ENCODE results near the gene DDX39A.
"Not testable (repeated sequence)": the region's sequence is repeated elsewhere in the genome, so short reads cannot be mapped to it uniquely, and the experiment has no call there.

DDX39A gene

DNA sequence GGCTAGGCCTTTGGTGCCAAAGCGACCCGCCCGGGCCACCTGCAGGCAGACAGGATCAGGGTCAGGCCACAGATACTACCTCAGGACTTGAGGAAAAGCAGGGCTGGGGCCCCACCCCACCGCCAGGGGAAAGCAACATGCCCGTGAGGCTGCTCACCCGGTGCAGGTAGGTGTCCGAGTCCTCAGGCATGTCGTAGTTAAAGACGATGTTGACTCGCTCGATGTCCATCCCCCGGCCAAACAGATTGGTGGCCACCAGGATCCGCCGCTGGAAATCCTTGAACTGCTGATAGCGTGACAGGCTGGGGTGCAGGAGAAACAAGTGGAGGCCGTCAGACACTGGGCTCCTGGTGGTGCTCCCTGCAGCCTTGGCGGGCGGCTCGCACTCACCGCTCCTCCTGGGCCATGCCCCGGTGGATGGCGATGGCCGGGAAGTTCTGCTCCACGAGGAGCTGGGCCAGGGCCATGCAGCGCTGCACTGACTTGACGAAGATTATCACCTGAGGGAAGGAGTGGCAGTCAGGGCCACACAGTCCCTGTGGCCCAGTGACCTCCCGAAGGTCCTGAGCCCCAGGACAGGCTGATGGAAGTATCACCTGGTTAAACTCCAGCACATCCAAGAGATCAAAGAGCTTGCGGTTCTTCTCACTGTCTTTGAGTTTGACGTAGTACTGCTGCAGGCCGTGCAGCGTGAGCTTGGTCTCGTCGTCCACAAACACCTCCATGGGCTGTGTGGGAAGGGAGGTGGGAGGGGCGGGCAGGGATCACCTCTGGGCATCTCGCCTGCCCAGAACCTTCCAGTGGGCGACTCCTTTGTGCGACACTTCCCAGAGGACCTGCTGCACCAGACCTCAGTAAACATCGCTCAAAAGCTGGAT, 9.8 kb downstream of the DDX39A start:
- no peak for DNase-seq (ENCODE audit: extremely low read depth in 1 of 2, low read depth in 1 of 2)

DNA sequence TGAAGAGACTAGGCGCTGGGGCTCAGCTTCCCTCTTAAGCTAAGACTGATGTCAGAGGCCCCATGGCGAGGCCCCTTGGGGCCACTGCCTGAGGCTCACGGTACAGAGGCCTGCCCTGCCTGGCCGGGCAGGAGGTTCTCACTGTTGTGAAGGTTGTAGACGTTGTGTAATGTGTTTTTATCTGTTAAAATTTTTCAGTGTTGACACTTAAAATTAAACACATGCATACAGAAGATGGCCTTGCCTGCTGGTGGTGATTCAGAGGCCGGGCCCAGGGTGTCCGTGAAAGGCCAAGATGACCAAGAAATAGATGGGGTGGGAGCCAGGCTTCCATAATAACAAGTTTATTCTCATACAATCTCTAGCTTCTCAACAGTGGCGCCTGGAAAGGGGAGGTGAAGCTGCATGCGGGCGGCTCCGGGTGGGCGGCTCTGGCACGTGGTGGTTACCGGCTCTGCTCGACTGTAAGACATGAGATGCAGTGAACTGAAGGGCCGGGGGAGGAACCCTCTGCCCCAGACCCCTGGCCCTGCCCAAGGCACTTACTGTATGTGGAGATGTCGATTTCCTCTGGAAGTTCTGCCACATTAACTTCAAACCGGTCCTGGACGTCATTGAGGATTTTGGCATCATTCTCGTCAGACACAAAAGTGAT, 10.5 kb downstream of the DDX39A start:
- DNase-seq (ENCODE audit: extremely low read depth in 1 of 2, low read depth in 1 of 2), result no peak

DNA sequence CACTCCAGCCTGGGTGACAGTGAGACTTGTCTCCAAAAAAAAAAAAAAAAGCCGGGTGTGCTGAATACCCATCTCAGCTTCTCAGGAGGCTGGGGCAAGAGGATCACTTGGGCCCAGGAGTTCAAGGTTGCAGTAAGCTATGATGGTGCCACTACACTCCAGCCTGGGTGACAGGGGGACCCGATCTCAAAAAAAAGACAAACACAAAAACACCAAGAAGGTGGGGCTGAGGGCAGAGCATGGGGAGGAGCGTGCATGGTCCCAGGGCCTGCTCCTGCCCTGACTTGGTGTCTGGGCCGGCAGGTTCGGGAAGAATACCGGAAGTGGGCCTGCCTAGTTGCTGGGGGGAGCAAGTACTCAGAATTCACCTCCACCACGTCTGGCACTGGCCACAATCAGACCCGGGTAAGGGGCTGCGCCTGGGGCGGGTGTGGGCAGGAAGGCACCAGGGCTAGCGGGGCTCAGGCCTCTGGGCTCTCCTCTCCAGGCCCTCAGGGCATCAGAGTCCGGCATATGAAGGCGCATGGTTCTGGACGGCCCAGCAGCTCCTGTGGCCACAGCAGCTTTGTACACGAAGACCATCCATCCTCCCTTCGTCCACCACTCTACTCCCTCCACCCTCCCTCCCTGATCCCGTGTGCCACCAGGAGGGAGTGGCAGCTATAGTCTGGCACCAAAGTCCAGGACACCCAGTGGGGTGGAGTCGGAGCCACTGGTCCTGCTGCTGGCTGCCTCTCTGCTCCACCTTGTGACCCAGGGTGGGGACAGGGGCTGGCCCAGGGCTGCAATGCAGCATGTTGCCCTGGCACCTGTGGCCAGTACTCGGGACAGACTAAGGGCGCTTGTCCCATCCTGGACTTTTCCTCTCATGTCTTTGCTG, 11.3 kb downstream of the DDX39A start:
- DNase-seq (ENCODE audit: extremely low read depth in 1 of 2, low read depth in 1 of 2), result no peak

DNA sequence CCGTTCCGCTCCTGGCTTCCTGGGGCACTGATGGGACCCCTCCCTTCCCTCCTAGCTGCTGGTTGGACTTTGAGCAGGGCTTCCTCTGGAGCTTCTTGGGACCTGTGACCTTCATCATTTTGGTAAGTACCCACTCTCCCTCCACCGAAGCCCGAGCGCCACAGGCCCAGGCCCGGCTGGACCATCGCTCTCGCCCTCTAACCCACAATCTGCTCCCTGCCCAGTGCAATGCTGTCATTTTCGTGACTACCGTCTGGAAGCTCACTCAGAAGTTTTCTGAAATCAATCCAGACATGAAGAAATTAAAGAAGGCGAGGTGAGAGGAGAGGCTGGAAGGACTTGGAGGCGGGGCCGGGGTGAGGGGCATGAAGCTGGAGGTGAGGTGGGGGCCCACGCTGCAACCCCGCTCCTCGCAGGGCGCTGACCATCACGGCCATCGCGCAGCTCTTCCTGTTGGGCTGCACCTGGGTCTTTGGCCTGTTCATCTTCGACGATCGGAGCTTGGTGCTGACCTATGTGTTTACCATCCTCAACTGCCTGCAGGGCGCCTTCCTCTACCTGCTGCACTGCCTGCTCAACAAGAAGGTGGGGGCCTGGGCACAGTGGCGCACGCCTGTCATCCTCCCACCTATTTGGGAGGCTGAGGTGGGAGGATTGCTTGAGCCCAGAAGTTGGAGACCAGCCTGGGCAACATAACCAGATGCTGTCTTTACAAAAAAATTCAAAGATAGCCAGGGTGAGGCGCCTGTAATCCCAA, 12.3 kb downstream of the DDX39A start:
- DNase-seq (ENCODE audit: extremely low read depth in 1 of 2, low read depth in 1 of 2), result no peak

DNA sequence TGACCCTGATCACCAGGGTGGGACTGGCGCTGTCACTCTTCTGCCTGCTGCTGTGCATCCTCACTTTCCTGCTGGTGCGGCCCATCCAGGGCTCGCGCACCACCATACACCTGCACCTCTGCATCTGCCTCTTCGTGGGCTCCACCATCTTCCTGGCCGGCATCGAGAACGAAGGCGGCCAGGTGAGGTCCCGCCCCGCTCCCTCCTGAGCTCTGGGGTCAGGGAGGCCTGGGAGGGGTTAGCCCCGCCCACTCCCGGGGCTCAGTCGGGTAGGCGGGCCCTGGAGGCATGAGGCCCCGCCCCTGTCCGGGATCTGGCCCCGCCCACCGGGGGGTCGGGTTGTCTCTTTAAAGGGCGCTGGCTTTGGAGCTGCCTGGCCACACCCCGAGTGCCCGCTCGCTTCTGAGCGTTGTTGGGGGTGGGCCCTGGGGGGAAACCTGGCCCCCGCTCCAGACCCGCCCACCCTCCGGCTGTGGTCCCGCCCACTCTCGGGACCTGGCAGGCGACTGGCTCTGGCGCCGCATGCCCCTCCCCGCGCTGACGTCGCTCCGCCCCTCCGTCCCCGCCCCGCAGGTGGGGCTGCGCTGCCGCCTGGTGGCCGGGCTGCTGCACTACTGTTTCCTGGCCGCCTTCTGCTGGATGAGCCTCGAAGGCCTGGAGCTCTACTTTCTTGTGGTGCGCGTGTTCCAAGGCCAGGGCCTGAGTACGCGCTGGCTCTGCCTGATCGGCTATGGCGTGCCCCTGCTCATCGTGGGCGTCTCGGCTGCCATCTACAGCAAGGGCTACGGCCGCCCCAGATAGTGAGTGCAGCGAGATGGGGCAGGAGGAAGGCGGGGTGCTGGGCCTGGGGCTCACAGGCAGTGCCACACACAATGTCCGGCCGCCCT, 13.1 kb downstream of the DDX39A start:
- peak; percentile 85 to 90 for DNase-seq (ENCODE audit: extremely low read depth in 1 of 2, low read depth in 1 of 2)

DNA sequence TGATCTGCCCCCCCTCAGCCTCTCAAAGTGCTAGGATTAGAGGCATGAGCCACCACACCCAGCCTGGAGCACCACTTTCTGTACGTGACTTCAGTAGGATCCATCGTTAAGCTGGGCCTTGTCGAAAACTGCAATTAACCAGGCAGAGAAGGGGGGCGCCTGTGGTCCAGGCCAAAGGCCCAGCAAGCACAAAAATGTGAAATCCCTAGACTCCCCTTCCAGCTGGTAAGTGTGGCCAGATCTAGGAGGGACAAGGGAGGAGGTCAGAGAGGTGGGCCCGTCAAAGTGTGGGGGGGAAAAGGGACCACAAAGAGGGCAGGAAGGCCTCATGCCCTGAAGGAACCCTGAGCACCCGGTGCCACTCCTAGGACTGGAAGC, 13.8 kb downstream of the DDX39A start:
- DNase-seq (ENCODE audit: extremely low read depth in 1 of 2, low read depth in 1 of 2), result no peak

DNA sequence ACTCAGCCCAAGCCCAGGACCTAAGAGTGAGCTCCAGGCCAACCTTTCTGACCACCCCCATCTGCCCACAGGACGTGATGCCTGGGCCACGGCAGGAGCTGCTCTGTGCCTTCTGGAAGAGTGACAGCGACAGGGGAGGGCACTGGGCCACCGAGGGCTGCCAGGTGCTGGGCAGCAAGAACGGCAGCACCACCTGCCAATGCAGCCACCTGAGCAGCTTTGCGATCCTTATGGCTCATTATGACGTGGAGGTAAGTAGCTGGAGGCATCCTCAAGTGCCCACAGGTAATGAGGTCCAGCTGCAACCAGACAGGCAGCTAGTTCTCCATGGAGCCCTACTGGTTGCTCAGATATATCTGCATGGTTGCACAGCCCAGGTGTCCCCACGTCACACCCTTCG, 14.8 kb downstream of the DDX39A start:
- no peak for DNase-seq (ENCODE audit: extremely low read depth in 1 of 2, low read depth in 1 of 2)

DNA sequence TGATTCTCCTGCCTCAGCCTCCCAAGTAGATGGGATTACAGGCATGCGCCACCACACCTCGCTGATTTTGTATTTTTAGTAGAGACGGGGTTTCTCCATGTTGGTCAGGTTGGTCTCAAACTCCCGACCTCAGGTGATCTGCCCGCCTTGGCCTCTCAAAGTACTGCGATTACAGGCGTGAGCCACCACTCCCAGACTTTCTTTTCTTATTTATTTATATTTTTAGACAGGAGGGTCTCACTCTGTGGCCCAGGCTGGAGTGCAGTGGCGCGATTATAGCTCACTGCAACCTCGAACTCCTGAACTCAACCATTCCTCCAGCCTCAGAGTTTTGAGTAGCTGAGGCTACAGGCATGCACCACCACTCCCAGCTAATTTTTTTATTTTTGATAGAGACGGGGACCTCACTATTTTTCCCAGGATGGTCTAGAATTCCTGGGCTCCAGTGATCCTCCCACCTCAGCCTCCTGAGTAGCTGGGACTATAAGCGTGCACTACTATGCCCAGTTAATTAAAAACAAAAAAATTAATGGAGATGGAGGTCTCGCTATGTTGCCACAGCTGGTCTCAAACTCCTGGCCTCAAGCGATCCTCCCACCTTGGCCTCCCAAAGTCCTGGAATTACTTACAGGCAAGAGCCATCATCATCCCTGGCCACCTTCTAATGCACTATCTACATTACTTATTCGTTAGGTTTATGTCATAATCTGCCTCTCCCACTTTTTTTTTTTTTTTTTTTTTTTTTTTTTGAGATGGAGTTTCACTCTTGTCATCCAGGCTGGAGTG, 15.8 kb downstream of the DDX39A start:
- DNase-seq (ENCODE audit: extremely low read depth in 1 of 2, low read depth in 1 of 2), result not testable (repeated sequence)

DNA sequence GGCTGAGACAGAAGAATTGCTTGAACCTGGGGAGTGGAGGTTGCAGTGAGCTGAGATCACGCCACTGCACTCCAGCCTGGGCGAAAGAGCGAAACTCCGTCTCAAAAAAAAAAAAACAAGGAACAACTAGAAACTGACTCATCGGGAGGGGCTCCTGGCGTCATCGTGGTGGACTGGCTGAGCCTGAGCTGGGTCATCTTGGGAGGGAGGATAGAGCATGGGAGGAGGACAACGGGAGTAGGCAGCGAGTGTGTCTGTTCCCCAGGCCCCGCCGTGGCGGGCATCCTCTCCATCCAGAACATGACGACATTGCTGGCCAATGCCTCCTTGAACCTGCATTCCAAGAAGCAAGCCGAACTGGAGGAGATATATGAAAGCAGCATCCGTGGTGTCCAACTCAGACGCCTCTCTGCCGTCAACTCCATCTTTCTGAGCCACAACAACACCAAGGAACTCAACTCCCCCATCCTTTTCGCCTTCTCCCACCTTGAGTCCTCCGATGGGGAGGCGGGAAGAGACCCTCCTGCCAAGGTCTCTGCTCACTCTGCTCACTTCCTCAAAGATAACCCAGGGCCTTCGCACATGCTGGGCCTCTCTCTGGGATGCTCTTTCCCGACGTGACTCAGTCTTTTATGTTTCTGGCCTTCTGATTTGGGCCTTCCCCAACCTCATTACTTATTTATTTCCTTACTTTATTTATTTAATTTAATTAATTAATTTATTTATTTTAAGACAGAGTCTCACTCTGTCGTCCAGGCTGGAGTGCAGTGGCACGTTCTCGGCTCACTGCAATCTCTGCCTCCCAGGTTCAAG, 16.6 kb downstream of the DDX39A start:
- DNase-seq (ENCODE audit: extremely low read depth in 1 of 2, low read depth in 1 of 2), result no peak

DNA sequence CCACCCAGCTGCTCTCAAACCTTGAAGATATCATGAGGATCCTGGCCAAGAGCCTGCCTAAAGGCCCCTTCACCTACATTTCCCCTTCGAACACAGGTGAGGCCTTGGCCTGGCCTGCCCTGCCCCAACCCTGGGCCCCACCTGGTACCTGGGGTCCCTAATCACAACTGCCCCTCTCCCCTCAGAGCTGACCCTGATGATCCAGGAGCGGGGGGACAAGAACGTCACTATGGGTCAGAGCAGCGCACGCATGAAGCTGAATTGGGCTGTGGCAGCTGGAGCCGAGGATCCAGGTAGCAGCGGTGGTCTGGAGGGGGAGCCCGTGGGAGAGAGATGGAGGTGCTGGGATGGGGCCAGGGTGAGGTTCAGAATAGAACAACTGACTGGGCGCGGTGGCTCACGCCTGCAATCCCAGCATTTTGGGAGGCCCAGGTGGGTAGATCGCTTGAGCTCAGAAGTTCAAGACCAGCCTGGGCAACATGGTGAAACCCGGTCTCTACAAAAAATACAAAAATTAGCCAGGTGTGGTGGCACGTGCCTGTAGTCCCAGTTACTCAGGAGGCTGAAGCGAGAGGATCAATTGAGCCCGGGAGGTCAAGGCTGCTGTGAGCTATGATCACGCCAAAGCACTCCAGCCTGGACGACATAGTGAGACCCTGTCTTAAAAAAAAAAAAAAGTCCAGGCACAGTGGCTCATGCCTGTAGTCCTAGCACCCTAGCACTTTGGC, 17.5 kb downstream of the DDX39A start:
- no peak for DNase-seq (ENCODE audit: extremely low read depth in 1 of 2, low read depth in 1 of 2)

DNA sequence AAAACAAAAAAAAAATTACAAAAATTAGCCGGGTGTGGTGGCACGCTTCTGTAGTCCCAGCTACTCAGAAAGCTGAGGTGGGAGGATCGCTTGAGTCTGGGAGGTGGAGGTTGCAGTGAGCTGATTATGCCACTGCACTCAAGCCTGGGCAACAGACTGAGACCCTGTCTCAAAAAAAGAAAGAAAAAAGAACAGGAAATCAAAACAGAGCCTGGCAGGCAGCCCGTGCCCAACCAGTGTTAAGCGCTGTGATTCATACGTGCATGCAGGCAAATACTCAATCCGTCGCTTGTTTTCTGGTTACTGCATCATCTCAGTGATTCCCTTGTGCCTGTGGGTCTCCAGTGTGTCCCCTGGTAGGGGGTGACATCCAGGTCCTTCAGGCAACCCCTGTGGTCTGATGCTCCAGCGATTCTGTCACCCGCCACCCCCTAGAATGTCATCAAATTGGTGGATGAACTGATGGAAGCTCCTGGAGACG, 18.1 kb downstream of the DDX39A start:
- no peak for DNase-seq (ENCODE audit: extremely low read depth in 1 of 2, low read depth in 1 of 2)

DNA sequence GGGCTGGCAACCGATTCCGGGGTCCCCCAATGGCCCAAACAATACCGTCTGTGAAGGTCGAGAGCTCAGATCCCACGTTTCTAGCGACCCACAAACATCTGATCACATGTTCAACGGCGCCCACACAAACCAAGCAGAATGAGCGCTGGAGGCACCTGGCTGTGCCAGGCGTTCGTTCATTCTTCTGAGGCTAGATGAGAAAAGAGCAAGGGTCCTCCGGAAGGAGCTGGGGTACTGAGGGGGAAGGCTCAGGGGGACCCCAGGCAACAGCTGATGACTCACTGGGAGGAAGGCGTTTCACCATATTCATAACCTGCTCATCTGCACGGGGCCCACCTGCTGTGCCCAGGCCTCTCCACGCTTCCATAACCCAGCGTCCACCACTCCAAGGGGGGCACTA, 22.0 kb downstream of the DDX39A start:
- DNase-seq (ENCODE audit: extremely low read depth in 1 of 2, low read depth in 1 of 2), result not testable (repeated sequence)

DNA sequence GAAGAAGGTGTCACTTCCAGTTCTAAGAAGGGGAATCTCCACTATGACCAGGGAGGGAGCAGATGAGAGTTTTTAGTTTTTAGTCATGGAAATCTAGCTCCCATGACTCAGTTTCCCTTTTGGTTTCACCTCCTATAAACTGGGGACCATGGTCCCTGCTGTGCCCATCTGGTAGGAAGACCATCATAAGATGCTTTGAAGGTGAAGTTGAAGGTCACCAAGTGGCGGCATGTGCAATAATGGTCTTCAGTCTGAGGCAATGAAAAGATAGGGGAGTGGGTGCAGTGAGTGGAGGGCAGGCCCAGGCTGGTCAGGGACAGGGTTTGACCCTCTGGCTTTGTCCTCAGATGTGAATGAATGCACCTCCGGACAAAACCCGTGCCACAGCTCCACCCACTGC, 22.4 kb downstream of the DDX39A start:
- DNase-seq (ENCODE audit: extremely low read depth in 1 of 2, low read depth in 1 of 2), result not testable (repeated sequence)

DNA sequence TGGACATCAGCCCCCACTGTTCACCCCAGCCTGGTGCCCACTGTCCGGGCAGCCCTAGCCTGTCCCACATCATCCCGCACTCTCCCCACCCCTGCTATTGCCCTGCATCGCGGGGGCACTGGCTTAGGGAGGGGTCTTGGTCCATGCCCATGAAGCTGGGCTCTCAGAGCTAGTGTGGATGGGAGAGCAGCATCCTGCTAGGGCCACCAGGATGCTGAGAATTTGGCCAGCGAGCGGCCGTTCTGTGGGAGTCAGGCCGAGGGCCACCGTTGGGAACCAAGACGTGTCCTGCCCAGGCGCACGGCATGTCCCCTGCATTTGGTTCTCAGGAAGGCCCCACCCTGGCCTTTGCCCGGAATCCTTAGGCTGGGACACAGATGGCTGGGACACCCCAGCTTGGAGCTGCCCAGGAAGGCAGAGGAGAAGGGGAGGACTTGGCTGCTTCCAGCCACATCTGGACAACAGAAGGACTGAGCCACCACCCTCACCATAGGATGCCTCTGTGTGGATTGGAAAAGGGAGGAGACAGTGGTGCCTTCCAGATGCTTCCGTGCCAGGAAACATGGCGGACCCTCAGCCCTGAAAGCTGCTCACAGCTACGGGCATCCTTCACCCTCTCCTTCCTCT, 23.3 kb downstream of the DDX39A start:
- no peak for DNase-seq (ENCODE audit: extremely low read depth in 1 of 2, low read depth in 1 of 2)

DNA sequence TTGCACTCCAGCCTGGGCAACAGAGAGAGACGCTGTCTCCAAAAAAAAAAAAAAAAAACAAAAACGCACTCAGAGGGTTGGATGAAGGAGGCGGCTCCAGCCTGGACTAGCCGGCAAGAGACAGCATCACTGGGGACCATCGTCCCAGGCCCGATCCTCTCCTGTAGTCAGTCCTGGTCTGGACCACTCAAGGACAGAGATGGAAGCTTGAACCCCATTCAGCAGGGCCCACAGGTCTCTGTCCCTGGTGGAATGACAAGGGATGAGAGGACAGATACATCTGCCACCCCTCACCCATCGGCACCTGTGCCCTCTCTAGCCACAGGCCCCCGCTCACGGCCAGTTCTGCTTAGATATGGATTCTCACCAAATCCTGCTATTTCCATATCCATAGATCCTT, 23.9 kb downstream of the DDX39A start:
- DNase-seq (ENCODE audit: extremely low read depth in 1 of 2, low read depth in 1 of 2), result no peak

DNA sequence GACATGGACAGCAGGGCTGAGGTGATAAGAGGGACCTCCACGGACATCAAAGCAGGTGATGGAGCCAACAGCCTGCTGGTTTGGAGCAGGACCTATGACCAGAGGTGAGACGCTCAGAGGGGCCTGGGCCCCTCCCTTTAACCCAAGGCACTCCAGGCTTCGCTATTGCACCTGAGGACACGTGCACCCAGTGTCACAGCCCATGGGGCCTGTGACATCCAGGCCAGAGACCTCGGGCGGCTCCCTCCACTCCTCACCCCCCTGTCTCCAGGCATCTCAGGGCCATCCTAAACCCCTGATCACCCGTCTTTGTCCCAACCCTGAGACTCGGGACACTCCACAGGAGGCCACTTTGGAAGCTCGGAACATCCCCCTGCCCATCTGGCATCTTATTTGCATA, 25.0 kb downstream of the DDX39A start:
- no peak for DNase-seq (ENCODE audit: extremely low read depth in 1 of 2, low read depth in 1 of 2)

DNA sequence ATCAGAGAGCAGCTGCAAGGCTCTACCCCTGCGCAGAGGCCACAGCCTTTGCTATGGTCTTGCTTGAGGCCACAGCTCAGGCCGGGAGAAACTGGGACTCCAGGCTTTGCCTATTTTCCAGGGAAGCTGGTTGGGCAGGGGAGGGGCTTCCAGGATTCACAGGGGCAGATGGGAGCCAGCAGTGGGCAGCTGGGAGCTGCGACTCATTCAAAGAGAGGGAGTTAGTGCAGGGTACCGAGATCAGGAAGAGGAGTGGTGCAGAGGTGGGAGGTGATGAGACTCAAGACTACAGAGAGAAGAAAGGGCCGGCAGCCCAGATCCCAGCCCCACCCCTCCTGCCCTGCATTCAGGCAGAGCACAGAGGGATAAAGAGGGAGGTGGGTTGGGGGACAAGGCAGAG, 25.8 kb downstream of the DDX39A start:
- no peak for DNase-seq (ENCODE audit: extremely low read depth in 1 of 2, low read depth in 1 of 2)
